Choroid plexus epithelial cell (primary cell): ENCODE results near the gene ABLIM3.

Experiments used
- DNase-seq: peaks from one replicate; pipeline ENCODE4 v3.0.0-alpha.2; 2010; ENCODE audit warnings: low read depth
- H3K4me3 ChIP-seq: 2 replicates; pipeline ENCODE4 v1.5.1; 2011; ENCODE audit warnings: low read depth, mild to moderate bottlenecking, control low read depth, low read length, moderate library complexity
- TF ChIP-seq, protein P1 (sequence below): conservative IDR thresholded peaks from 2 replicates; pipeline ENCODE4 v1.5.1; 2011; ENCODE audit warnings: low read depth, mild to moderate bottlenecking, control low read depth, inconsistent platforms, low read length, moderate library complexity

The ABLIM3 gene

GRCh38 chr5:149113669-149114068 lies 27.6 kb upstream of the ABLIM3 start:
- TF ChIP-seq, protein P1, sequence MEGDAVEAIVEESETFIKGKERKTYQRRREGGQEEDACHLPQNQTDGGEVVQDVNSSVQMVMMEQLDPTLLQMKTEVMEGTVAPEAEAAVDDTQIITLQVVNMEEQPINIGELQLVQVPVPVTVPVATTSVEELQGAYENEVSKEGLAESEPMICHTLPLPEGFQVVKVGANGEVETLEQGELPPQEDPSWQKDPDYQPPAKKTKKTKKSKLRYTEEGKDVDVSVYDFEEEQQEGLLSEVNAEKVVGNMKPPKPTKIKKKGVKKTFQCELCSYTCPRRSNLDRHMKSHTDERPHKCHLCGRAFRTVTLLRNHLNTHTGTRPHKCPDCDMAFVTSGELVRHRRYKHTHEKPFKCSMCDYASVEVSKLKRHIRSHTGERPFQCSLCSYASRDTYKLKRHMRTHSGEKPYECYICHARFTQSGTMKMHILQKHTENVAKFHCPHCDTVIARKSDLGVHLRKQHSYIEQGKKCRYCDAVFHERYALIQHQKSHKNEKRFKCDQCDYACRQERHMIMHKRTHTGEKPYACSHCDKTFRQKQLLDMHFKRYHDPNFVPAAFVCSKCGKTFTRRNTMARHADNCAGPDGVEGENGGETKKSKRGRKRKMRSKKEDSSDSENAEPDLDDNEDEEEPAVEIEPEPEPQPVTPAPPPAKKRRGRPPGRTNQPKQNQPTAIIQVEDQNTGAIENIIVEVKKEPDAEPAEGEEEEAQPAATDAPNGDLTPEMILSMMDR = no peak
- no peak overlapping the region for H3K4me3 ChIP-seq
- peak; percentile 78 for DNase-seq

- DNase-seq = peak; percentile 92
- H3K4me3 ChIP-seq = no peak overlapping the region
- TF ChIP-seq, protein P1 = peak; percentile 91
Observed at GRCh38 chr5:149114403-149115312, 26.6 kb upstream of the ABLIM3 start.

DNA sequence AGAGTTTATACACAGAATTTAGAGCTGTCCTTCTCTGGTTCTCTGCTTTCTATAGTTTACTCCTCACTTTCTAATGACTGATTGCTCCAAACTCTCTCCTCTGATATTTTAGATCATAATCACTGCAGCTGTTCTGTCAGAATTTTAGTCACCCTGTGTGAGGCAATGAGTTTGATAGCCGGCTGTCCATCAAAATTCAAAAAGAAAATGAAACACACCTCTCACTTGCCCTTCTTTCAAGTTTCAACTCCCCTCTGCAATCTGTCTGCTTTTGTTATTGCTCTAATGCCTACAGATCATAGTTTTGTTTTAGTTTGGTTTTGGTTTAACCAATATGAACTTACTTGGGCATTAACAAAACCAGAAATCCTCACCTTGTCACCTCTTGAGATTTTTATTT lies 23.3 kb upstream of the ABLIM3 start:
- H3K4me3 ChIP-seq = no peak overlapping the region
- TF ChIP-seq, protein P1 = no peak
- no peak for DNase-seq

- TF ChIP-seq, protein P1 = no peak
- H3K4me3 ChIP-seq = no peak overlapping the region
- no peak for DNase-seq
Observed at GRCh38 chr5:149118463-149118862, 22.8 kb upstream of the ABLIM3 start.

GRCh38 chr5:149121145-149121544 lies 20.1 kb upstream of the ABLIM3 start:
- H3K4me3 ChIP-seq = no peak overlapping the region
- DNase-seq = no peak
- TF ChIP-seq, protein P1 = no peak

- no peak for DNase-seq
- no peak overlapping the region for H3K4me3 ChIP-seq
- TF ChIP-seq, protein P1 = no peak
Observed at GRCh38 chr5:149123211-149123610, 18.1 kb upstream of the ABLIM3 start.
